Amygdala (tissue), 56 donors: Measurements from ENCODE around the gene MAP6.

Experiments
- DNase-seq, 56 donors: peaks; one replicate each; lab custom pipeline; 2025; lab: John Stamatoyannopoulos, UW

The MAP6 gene

DNA sequence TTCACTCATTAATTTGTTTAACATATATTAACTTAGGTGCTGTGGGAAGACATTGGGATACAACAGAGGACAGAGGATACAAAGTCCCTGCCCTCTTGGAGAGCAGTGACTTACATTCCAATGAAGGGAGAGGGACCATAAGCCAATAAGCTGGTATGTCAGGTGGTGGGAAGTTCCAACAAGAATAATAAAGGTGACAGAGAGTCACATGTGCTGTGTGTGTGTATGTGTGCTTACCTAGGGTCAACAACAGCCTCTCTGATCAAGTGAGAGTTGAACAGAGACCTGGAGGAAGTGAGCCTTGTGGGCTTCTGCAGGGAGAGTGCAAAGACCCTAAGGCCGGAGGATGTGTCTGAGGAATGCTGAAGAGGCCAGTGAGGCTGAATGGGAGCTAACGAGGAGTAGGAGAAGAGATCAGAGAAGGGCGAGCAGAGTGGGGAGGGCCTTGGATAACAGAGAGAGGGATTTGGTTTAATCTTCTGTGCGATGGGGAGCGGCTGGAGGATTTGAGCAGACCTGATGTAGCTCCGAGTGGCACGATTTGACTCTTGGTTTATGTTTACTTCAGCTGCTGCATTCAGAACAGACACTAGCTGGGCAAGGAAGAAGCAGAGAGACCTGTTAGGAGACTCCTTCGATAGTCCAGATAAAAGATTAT is 35.3 kb downstream of the MAP6 start:
- no peak for DNase-seq

GRCh38 chr11:75632962-75633361 is 35.9 kb downstream of the MAP6 start:
- DNase-seq = no peak

DNA sequence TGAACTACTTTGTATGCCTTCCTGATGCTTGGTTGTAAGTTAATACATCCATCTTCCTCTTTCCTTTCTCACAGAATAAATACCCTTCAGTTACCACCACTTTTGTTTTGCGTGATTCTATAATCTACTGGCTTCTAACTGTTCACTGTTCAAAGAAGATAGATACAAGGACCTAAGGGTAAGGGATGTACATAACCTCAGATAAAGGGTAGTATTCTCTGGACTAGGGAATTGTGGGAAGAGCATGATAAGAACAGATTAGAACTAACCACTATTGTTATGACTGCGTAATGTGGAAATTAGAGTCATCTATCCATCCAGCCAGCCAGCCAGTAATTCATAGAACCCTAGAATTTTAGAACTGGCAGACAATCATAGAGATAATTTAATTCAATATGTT is 36.4 kb downstream of the MAP6 start:
- DNase-seq = no peak

DNA sequence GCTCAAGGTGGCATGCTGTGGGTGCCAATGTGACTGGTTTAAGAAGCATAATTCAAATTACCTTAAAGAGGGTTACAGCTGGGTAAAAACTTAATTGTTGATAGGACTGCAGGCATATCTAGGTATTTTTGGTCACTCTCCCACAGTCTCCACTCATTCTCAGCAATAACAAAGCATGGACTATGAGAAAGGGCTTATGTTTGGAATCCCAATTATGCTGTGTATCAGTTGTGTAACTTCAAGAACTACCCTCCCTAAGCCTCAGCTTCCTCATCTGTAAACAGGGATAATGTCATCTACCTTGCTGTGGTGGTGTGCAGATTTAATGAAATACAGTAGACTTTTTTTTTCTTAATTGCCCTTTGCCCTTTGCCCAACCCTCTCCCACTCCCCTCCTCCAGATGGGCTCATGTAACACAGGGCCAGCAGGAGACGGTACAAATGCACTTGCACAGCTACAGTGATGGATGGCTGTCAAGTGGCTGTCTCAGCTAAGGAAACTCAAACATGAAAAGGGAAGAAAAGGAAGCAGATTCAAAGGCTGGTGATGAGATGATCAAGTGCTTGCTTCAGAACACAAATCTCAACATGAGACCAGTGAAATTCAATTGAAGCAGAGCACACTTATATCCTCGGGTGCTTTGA is 37.6 kb downstream of the MAP6 start:
- no peak for DNase-seq

- no peak for DNase-seq
Observed at GRCh38 chr11:75627906-75628668, 40.8 kb downstream of the MAP6 start.

DNA sequence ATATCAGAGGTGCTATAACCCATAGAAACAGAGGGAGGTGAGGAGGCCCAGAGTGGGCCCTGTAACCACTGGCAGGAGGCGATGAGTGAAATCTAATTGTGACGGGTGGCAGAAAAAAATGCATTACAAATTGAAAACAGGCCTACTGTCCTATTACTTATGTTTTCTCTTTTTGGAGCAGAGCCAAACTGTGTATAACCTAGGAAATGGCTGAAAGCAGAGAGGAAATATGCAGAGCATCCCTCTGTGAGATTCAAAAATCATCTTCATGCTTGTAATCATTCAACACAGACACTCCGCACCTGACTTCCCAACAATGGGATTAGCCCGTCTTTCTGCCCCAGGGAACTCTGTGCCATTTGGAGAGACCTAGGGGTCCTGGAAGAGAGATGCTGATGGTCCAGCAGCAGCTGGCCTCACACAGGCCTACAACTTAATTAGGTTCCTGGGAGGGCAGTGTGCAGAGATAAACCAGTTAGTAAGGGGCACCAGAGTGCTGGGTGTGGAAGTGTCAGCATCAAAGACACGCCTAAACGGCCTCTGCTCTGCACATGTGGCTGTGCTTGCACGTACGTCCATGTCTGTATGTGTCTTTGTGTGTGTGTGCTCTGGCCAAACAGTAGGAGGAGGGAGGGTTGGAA is 41.8 kb downstream of the MAP6 start:
- no peak for DNase-seq

- no peak for DNase-seq
Observed at GRCh38 chr11:75625991-75626888, 42.6 kb downstream of the MAP6 start.

- DNase-seq = no peak
Observed at GRCh38 chr11:75625021-75625420, 43.8 kb downstream of the MAP6 start.

- DNase-seq = no peak
Observed at GRCh38 chr11:75616281-75616680, 52.6 kb downstream of the MAP6 start.

DNA sequence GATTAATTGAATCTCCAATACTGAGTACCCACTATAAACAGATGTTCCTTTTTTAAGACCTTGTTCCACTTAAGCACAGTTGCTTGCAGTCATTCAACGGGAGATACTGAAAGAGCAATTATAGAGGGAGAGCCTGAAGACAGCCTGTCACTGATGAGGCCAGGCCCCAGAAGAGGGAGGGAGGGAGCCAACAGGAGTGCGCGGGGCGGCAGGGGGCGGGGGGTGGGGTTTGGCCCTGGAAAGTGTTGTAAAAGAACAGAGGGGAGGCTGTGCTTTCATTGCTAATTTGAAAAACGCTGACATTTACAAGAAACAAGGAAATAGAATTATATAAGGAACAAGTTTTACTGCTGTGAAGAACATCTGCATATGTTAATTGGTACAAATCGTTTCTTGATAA is 53.1 kb downstream of the MAP6 start:
- no peak for DNase-seq

DNA sequence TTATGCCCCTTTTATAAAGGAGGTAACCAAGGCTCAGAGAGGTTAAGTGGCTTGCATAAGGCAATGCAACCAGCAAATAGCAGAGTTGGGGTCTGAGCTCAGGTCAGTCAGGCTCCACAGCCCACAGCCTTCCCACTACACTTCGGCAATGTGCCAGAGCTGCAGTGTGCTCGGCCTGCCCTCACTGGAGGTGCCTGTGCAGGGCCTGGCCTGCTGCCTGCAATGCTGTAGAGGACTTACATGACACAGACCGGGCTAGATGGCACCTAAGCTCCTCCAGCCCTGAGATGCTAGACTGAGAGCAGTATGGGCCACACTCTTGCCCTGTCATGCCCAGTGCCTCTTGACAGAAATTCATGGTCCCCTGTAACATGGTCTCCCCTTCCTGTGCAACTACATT is 57.0 kb downstream of the MAP6 start:
- DNase-seq = no peak

GRCh38 chr11:75606099-75606498 is 62.7 kb downstream of the MAP6 start:
- DNase-seq = no peak

- no peak for DNase-seq
Observed at GRCh38 chr11:75603791-75604736, 64.8 kb downstream of the MAP6 start.

DNA sequence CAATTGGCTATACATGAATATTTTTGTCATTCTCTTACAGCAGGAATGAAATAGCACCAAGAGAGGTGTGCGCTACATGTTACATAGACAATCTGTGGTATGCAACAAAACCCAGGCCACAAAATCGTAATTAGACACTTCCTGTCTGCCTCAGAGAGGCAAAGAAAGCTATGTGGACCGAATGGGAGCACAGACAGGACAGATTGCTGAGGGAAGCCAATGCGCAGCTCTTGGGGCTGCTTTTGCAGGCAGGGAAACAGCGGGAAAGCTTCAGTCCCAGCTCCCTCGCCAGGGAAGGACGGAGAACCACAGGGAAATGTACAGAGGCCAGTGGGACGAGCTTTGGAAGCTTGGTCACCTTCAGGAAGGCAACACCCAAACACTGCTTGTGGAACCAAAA is 65.9 kb downstream of the MAP6 start:
- no peak for DNase-seq

DNA sequence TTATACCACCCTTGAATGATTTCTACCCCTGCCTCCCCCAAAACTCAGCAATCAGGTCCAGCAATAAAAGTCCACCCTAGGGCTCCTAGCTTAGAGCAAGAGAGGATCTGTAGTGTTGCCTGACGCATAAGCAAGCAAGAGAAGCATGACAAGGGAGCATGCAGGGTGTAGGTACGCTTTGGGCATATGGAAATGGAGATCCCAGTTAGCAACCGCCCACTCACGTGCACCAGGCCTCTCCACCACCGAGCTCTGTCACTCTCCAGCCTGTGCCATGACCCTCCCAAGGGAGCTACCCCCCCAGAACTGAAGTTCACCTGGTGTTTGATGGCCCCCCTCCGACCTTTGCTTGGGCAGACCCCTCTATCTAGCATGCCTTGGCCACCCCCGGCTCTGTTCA is 67.3 kb downstream of the MAP6 start:
- DNase-seq = no peak

GRCh38 chr11:75600356-75600755 is 68.5 kb downstream of the MAP6 start:
- DNase-seq = no peak

GRCh38 chr11:75598900-75599299 is 69.9 kb downstream of the MAP6 start:
- no peak for DNase-seq

- no peak for DNase-seq
Observed at GRCh38 chr11:75598264-75598663, 70.6 kb downstream of the MAP6 start.

DNA sequence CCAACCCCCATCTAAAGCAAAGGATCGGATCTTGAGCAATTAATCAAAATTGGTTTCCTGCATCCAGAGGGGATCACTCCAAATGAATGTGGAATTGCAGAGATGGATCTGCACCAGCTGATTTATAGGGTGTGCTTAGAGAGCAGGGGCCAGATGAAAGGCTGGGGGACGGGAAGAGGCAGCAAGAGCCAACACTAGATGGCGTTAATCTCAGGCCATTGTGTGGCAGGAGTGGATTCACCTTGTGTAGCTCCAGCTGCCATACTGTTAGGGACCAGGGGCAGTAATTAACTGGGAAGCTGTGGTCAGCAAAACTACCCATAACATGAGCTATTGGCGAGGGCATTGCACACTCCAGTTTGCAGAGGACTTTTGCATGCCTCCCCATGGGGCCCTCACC is 71.2 kb downstream of the MAP6 start:
- no peak for DNase-seq
